HG03432 (cell line): ENCODE data around the gene TSHZ2.

Experiments used
- ATAC-seq: cut with Tn5 transposase; IDR thresholded peaks from one replicate; pipeline ENCODE4 v1.9.1; 2021; ENCODE audit warnings: mild to moderate bottlenecking, moderate library complexity; ENCODE audit not compliant: unreplicated experiment

TSHZ2 gene

GRCh38 chr20:52996130-52996529 lies 24.0 kb downstream of the TSHZ2 start:
- no peak for ATAC-seq

- no peak for ATAC-seq
Observed at GRCh38 chr20:52996658-52997057, 24.5 kb downstream of the TSHZ2 start.

DNA sequence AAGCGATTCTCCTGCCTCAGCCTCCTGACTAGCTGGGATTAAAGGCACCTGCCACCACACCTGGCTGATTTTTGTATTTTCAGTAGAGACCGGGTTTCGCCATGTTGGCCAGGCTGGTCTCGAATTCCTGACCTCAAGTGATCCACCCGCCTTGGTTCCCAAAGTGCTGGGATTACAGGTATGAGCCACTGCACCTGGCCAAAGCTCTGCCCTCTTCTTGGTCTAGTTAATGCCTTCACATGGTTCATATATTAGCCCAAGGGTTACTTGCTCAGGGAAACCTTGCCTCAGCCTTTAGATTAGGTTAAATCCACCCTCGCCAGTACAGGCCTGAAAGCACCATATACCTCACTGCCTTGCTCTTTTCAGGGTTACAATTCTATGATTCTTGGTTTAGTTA lies 26.1 kb downstream of the TSHZ2 start:
- no peak for ATAC-seq

GRCh38 chr20:52999040-52999439 lies 26.9 kb downstream of the TSHZ2 start:
- ATAC-seq = no peak

DNA sequence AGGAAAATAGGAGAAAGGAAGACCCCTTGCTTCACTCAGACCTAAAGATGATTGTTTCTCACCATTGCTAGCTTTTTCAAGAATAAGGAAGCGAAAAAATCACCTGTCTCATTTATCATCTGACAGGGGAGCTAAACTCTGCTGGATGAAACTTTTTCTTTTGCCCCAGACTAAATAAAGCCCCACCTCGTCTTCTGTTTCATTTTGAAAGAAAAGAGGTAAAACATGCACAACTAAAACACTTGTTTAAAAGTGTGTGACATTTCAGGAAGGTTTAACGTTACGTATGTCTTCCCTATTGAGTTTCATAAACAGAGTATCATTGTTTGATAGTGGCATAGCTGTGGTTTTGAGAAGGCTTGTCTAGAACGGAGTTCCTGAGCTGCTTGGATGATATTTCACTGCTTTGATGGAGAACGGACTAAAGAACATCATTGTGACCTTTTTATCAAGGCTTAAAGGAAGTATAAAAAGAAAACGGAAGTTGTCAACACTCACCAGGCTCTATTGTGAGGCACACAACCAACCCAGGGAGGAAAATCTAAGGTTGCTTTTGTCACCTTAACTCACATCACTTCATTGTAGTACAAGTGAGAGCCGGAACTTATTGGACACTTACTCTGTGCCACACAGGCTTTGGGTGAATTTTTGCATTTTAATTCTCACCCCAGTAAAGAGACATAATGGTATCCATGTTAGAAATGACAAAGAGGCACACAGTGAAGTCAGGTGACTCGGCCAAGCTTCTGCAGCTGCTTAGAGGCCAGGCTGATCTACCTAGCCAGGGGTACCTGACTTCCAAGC lies 29.5 kb downstream of the TSHZ2 start:
- ATAC-seq = peak; percentile 67

GRCh38 chr20:53002786-53003185 lies 30.6 kb downstream of the TSHZ2 start:
- no peak for ATAC-seq

DNA sequence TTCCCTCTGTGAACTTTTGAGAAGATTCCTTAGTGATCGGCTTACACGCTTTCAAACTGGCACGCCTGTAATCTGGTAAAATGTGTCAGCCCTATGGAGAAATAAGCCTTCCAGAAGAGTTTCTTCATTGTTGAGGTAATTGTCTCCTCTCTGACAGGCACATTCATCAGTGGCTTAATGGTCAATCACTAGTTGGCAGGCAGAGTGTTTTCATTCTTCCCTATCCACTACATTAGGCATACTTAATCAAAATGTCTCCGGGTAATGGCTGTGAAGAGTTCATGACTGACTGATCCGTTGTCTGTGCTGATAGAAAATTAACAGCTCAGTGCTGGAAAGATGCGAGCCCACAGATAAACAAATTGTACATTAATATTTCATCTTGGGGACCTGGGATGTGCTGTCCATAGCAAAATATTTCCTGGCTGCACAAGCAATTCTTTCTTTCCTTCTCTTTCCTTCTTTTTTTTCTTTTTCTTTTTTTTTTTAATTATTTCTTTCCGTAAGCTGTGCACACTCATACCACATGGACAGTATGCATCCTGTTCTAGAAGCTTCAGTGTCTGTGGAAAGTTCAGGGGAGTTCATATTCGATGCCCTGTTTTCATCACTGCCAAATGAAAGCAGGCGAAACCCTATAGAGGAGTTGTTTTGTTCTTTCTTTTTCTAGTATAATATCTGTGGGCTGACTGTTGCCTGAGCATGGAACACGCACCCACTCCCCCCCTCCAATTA lies 31.4 kb downstream of the TSHZ2 start:
- ATAC-seq = no peak

- ATAC-seq = no peak
Observed at GRCh38 chr20:53004267-53004813, 32.2 kb downstream of the TSHZ2 start.

GRCh38 chr20:53009979-53010735 lies 38.0 kb downstream of the TSHZ2 start:
- ATAC-seq = no peak

DNA sequence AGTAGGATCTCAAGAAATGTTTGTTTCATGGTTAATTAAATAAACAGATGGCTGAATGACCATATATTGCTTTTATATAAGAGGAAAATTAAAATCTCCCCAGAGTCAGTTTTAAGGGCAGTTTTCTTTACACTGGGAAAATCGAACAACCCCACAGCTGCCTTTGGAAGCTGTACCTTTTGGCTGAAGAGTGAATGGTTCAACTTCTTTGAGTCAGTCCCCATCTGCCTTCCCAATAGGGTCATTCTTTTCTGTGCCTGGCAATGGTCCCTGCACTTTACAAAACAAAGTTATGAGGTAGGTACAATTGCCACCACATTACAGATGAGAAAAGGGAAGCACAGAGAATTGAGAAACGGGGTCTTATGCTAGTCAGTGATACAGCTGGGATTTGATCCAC lies 39.5 kb downstream of the TSHZ2 start:
- ATAC-seq = no peak

DNA sequence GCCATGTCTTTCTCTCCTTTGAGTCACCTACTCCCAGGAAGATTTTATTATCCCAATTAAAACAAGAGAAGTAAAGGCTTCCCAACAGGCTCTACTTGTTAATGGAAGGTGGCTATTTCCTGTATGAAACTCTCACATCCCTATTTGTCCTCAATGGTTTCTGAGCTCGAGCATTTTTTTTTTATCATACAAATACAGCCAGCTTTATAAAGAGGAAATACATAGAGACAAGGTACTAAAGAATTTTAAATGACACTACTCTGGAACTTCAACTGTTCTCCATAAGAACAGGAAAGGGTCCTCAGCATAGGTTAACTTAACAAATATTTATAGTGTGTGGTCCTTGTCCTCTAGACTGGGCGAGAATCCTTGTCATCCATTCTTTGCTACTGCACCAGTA lies 41.0 kb downstream of the TSHZ2 start:
- no peak for ATAC-seq

DNA sequence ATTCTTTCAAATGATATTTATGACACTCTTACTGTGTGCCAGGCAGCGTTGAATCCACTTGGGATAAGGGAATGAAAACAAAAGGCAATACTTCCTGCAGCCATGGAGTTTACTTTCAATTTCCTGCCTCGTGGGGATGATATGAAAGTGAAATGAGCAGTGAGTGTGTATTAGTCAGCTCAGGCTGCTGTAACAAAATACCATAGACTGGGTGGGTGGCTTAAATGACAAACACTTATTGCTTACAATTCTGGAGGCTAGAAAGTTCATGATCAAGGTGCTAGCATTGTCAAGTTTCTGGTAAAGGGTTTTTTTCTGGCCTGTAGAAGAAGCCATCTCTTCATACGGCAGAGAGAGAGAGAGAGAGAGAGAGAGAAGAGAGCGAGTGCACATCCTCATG lies 41.7 kb downstream of the TSHZ2 start:
- no peak for ATAC-seq

DNA sequence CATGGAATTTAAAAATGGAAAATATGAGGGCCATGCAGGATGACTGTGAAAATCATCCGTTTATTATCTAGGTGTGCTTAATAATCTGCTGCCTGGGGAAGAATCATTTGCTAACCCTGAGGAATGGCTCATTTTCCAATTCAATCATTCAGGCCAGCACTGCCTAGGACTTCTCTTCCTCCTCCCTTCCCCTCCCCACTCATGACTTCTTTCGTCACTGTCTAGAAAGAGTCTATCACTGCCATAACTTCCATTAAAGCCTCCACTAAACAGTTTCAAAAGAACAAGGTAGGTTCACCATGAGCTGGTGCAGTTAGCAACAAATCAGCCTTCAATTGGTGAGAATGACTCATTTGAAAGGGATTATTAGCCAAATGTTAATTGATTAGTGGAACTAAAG lies 43.9 kb downstream of the TSHZ2 start:
- no peak for ATAC-seq

DNA sequence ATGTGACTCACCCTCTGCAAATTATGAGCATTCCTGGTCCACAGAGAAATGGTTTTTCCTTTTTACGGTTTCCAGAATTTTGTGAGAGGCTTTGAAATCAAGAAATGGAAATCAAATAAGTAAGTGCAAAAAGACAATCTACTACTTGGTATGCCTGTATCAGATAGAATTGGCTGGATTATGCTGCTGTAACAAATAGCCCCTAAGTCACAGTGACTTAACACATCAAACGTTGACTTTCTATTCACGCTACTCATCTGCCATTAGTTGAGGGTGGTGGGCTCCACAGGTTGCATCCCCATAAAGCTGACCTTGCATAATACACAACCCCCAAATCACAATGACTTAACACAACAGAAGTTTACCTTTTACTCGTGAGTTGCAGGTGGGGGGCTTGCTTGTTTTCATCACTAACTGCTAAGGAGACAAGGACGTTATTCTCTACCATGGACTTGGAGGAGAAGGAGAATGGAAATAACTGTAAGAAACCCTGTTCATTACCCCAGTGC lies 44.4 kb downstream of the TSHZ2 start:
- ATAC-seq = no peak

DNA sequence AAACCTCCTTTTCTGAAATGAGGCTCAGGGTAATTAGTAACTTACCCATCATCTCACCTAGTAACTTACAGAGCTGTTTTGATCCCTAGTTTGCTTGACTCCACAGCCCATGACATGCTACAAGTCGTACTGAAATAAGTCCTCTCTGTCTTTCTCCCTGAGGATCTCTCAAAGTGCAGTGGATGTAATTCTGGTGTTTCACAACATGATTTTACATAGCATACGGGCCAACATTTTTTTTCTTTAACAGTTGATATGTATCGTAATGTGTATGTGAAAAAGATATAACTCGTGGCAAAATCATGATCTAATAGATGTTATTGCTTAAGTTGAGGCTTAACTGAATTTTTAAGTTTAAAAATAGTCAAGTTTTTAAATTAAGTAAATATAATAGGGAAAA lies 45.0 kb downstream of the TSHZ2 start:
- ATAC-seq = no peak

- no peak for ATAC-seq
Observed at GRCh38 chr20:53019464-53019863, 47.3 kb downstream of the TSHZ2 start.

- no peak for ATAC-seq
Observed at GRCh38 chr20:53020376-53020775, 48.2 kb downstream of the TSHZ2 start.

GRCh38 chr20:53020834-53021233 lies 48.7 kb downstream of the TSHZ2 start:
- ATAC-seq = no peak

DNA sequence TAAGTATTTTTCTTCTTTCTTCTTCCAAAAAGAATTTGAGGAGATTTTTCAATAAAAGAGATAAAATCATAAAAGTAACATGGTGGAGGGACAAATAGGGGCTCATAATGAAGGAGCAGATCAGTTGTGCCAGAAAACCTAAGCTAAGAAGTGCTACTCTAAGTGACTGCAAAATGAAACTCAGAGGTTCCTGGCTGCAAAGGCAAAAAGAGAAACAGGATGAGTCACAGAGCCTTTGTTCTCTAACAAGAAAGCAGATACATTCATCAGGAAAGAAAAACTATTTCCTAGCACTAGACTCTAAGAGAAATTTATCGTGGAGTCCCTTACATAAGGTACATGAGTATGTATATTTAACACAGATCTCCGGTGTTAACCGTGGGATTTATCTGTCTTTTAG lies 49.8 kb downstream of the TSHZ2 start:
- no peak for ATAC-seq

DNA sequence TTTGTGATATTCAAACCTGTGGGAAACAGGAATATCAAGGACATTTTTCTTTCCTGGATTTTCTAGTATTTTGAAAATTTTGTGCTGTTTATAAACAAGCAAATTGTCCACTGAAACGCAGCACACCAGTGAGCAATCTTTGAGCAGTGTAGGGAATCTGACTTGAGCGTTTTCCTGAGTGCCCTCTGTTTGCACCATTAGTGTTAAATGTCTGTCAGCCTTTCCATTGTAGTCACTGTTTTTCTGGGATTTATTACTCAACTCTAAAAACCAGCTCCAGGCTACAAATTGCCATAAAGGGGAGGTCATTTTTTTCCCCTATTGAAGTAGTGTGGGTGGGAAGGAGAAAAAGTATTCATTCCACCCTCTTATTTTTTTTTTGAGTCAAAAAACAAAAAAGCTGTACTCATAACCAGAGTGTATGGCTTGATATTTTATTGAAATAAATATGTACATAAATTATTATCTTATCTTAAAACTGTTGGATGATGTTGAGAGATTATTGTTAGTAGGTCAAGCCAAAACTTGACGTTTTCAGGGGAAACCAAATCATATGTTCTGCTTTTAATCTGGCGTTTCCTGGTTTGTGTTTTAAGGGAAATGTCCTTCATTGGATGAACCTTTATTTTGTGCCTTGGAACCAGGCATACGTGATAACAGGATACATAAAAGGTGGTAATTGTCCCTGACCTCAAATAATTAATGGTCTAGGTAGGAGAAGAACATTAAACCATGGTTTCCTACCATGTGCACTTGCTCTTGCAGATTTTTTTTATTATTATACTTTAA lies 51.8 kb downstream of the TSHZ2 start:
- no peak for ATAC-seq
